Mammary epithelial cell (primary cell): ENCODE measurements around the gene RASSF8.

Experiments used
- CTCF ChIP-seq, 2 donors: IDR thresholded peaks in 1 of 2; conservative IDR thresholded peaks in 1 of 2; 2 replicates each; pipeline ENCODE4 v1.5.1; 2011 to 2012; ENCODE audit warnings: inconsistent platforms in 2 of 2, low read length in 2 of 2, mild to moderate bottlenecking in 2 of 2, control low read depth in 1 of 2, low read depth in 1 of 2; ENCODE audit not compliant: insufficient read depth in 1 of 2; ENCODE audit errors: extremely low read depth in 1 of 2
- EZH2 ChIP-seq: IDR thresholded peaks from 2 replicates; pipeline ENCODE4 v1.6.1; 2012; ENCODE audit warnings: low read length, inconsistent platforms, borderline replicate concordance

DNA sequence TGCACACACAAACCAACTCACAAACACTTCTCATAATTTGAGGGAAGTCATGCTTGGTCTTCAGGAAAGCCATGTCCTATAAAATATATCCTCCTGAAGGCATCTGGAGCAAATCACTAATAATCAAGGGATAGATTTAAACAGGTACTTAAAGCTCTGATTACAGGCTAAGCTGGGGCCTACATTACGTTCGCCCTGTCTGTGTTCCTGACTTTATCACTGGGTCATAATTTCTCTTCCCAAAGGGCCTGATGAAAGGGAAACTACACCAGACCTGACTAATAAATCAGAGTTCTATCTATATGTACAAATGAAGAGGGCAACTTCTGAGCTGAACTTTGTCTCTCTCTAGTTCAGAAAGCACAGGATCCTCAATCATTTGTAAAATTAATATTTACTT is 43.9 kb upstream of the RASSF8 start:
- TF ChIP-seq CTCF (conservative IDR thresholded peaks at IDR 0.05 in 1 of 2, IDR thresholded peaks at IDR 0.05 in 1 of 2; ENCODE audit: extremely low read depth in 1 of 2, insufficient read depth in 1 of 2, low read depth in 1 of 2, low read length in 2 of 2) (no peak), EZH2 (no peak)
